ENCODE measurements around the gene NKAIN4. TPM values are rescaled to one million over a fixed set of nuclear protein-coding genes. Genes with fewer than 3 reads are reported as not detected.

NKAIN4 gene
- total RNA-seq, 1 donor from 2014 or later = not detected

GRCh38 chr20:63238514-63239125, 15.6 kb downstream of the NKAIN4 start:
- Histone ChIP-seq H3K9me3 (no peaks in the 10 kb centered on the region), H3K4me3 (no peak overlapping the region), H3K36me3 (no peaks in the 10 kb centered on the region), H3K27ac (no peak overlapping the region), H3K4me1 (no peaks in the 10 kb centered on the region), H3K27me3 (peaks cover 31% of the 10 kb centered on the region)
- intact Hi-C loops (cut with DNase I) = no loop called here
- ATAC-seq (peak; percentile 4), DNase-seq (no peak)
- TF ChIP-seq CTCF (IDR thresholded peaks at IDR 0.05) = no peak

- Histone ChIP-seq H3K9me3 (no peaks in the 10 kb centered on the region), H3K27me3 (peaks cover 31% of the 10 kb centered on the region), H3K36me3 (no peaks in the 10 kb centered on the region), H3K4me3 (no peak overlapping the region), H3K27ac (no peak overlapping the region), H3K4me1 (no peaks in the 10 kb centered on the region)
- DNase-seq = no peak
- intact Hi-C loops (cut with DNase I) = no loop called here
- no peak for ATAC-seq
- TF ChIP-seq CTCF (IDR thresholded peaks at IDR 0.05) = no peak
Observed at GRCh38 chr20:63238031-63238430, 16.2 kb downstream of the NKAIN4 start.

DNA sequence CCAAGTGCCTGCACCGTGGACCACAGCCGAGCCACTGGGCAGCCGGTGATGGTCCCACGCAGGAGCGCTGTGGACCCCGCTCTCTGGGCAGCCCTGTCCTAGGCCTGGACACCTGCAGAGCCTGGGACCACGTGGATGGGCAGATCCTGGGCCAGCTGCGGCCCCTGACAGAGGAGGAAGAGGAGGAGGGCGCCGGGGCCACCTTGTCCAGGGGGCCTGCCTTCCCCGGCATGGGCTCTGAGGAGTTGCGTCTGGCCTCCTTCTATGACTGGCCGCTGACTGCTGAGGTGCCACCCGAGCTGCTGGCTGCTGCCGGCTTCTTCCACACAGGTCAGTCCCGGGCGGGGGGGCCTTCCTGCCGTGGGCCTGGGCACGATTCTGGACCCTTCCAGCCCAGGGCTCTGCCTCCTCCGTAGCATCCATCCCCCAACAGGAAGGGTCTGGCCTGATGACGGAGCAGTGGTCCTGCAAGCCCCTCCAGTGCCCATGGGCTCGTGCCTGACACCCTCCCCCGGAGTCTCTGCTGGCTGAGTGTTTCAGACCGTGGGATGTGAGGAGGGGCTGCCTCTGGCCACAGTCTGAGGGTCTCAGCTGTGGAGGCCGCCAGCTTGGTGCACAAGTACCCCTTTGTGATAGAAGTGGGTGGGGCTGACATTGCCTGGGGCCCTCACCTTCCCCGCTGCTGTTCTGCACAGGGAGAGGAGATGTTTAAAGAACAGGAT, 18.0 kb downstream of the NKAIN4 start:
- intact Hi-C loops (cut with DNase I) = no loop called here
- peaks cover 41% of the 10 kb centered on the region for H3K27me3 ChIP-seq

GRCh38 chr20:63235399-63235983, 18.8 kb downstream of the NKAIN4 start, which contains the start of gene BIRC7:
Gene BIRC7, plus strand, starts transcription at chr20:63235905. Its CDS starts 192 bp downstream, at chr20:63236097.
- intact Hi-C loops (cut with DNase I) = no loop called here
- no peaks in the 10 kb centered on the region for H3K9me3 ChIP-seq
- H3K27me3 ChIP-seq = peaks cover 49% of the 10 kb centered on the region
- H3K4me1 ChIP-seq = no peaks in the 10 kb centered on the region
- H3K27ac ChIP-seq = no peak within 1 kb of the TSS
- ATAC-seq = peak; percentile 66
- H3K4me3 ChIP-seq = peak within 1 kb of the TSS; percentile 23
- TF ChIP-seq CTCF (IDR thresholded peaks at IDR 0.05) = no peak
- no peaks in the 10 kb centered on the region for H3K36me3 ChIP-seq
- DNase-seq = peak; percentile 85

More for the DNA sequence above, 18.0 kb downstream of the NKAIN4 start:
- no peak overlapping the region for H3K27ac ChIP-seq
- H3K4me3 ChIP-seq = peak overlapping the region; percentile 23
- DNase-seq (no peak), ATAC-seq (no peak)
- no peaks in the 10 kb centered on the region for H3K9me3 ChIP-seq
- H3K36me3 ChIP-seq = no peaks in the 10 kb centered on the region
- no peak for TF ChIP-seq CTCF (IDR thresholded peaks at IDR 0.05)
- no peaks in the 10 kb centered on the region for H3K4me1 ChIP-seq

GRCh38 chr20:63234693-63235398, 19.4 kb downstream of the NKAIN4 start:
- Histone ChIP-seq H3K27ac (no peak overlapping the region), H3K4me3 (no peak overlapping the region), H3K9me3 (no peaks in the 10 kb centered on the region), H3K4me1 (no peaks in the 10 kb centered on the region), H3K36me3 (no peaks in the 10 kb centered on the region), H3K27me3 (peaks cover 55% of the 10 kb centered on the region)
- intact Hi-C loops (cut with DNase I) = no loop called here
- no peak for ATAC-seq
- peak; percentile 30 for TF ChIP-seq CTCF (IDR thresholded peaks at IDR 0.05)
- DNase-seq = no peak
